Common myeloid progenitor, CD34-positive (primary cell): ENCODE measurements around the gene TBC1D9.

Source experiments
- CTCF ChIA-PET: fragments of 350-600 bp; sonication (Branson Sonifier 250); formaldehyde crosslinking; loops from one replicate; lab custom pipeline; 2021; ENCODE audit warnings: antibody characterized with exemption; lab: Charles Lee
- POLR2A ChIA-PET: fragments of 350-600 bp; sonication (Branson Sonifier 250); formaldehyde crosslinking; loops from one replicate; lab custom pipeline; 2021; ENCODE audit warnings: antibody characterized with exemption; lab: Charles Lee
- DNase-seq, 3 donors: peaks; one replicate each; pipeline versions ENCODE4 v3.0.0 to v3.0.0-alpha.2; 2013
- H3K27ac ChIP-seq, 2 experiments: 1 replicate in 1 of 2; 2 replicates in 1 of 2; pipeline ENCODE4 v1.7.0; 2013; ENCODE audit warnings: inconsistent platforms in 2 of 2, low read length in 2 of 2, mild to moderate bottlenecking in 2 of 2, low read depth in 1 of 2, moderate library complexity in 1 of 2; ENCODE audit not compliant: severe bottlenecking in 2 of 2, insufficient read depth in 1 of 2, poor library complexity in 1 of 2
- H3K27me3 ChIP-seq, 5 experiments: replicated peaks in 2 of 5; 1 replicate in 3 of 5; 2 replicates in 2 of 5; pipeline versions ENCODE4 v1.6.1 to v1.7.0; 2013; ENCODE audit warnings: low read length in 4 of 5, mild to moderate bottlenecking in 2 of 5, moderate library complexity in 2 of 5, inconsistent platforms in 1 of 5; ENCODE audit not compliant: insufficient read depth in 5 of 5, control insufficient read depth in 4 of 5
- H3K36me3 ChIP-seq, 4 experiments: 1 replicate in 2 of 4; 2 replicates in 2 of 4; pipeline versions ENCODE4 v1.6.1 to v1.7.0; 2013; ENCODE audit warnings: low read length in 3 of 4, control low read depth in 1 of 4, mild to moderate bottlenecking in 1 of 4; ENCODE audit not compliant: control insufficient read depth in 4 of 4, insufficient read depth in 4 of 4
- H3K4me1 ChIP-seq, 4 experiments: 1 replicate in 3 of 4; 2 replicates in 1 of 4; pipeline versions ENCODE4 v1.6.1 to v1.7.1; 2013; ENCODE audit warnings: low read length in 3 of 4, mild to moderate bottlenecking in 3 of 4, control low read depth in 1 of 4, inconsistent platforms in 1 of 4, moderate library complexity in 1 of 4; ENCODE audit not compliant: control insufficient read depth in 4 of 4, insufficient read depth in 4 of 4; ENCODE audit errors: control extremely low read depth in 1 of 4
- H3K4me3 ChIP-seq, 7 experiments: 1 replicate in 4 of 7; 2 replicates in 3 of 7; pipeline versions ENCODE4 v1.5.1 to v1.7.0; 2013; ENCODE audit warnings: mild to moderate bottlenecking in 7 of 7, low read length in 6 of 7, moderate library complexity in 6 of 7, inconsistent platforms in 2 of 7, low read depth in 2 of 7, control low read depth in 1 of 7; ENCODE audit not compliant: insufficient read depth in 4 of 7, control insufficient read depth in 1 of 7; ENCODE audit errors: extremely low read depth in 1 of 7
- H3K9me3 ChIP-seq, 5 experiments: 1 replicate in 4 of 5; 2 replicates in 1 of 5; pipeline versions ENCODE4 v1.6.1 to v1.7.1; 2013; ENCODE audit warnings: low read length in 4 of 5, mild to moderate bottlenecking in 2 of 5, inconsistent platforms in 1 of 5, low read depth in 1 of 5, moderate library complexity in 1 of 5; ENCODE audit not compliant: control insufficient read depth in 4 of 5, insufficient read depth in 2 of 5; ENCODE audit errors: control extremely low read depth in 1 of 5
- WGBS: methylation state at CpG from one replicate; pipeline ENCODE4 v1.1.5; 2013; ENCODE audit not compliant: insufficient coverage; 5-methylcytosine and 5-hydroxymethylcytosine counted together

The TBC1D9 gene

GRCh38 chr4:140600408-140600807 lies 155.8 kb downstream of the TBC1D9 start:
- WGBS, result 99% methylated on average over 8 of the region's 8 CpGs
- no peaks in the 10 kb centered on the region for H3K36me3 ChIP-seq
- H3K27me3 ChIP-seq, result no peaks in the 10 kb centered on the region
- CTCF ChIA-PET, result interaction anchor here (1.3 to 2.6 kb wide), 3 partner anchors 8 to 17 kb away, joined by 4 to 7 read pairs (median 5); no protein-coding TSS in a partner anchor
- H3K9me3 ChIP-seq, result no peaks in the 10 kb centered on the region
- no peak overlapping the region for H3K4me3 ChIP-seq
- DNase-seq, result no peak
- POLR2A ChIA-PET, result no interaction called here
- H3K27ac ChIP-seq, result no peak overlapping the region
- no peaks in the 10 kb centered on the region for H3K4me1 ChIP-seq

- Histone ChIP-seq H3K4me1 (no peaks in the 10 kb centered on the region), H3K4me3 (no peak overlapping the region), H3K27me3 (no peaks in the 10 kb centered on the region), H3K36me3 (no peaks in the 10 kb centered on the region), H3K9me3 (peaks cover 0 to 2% (median 0%) of the 10 kb centered on the region in 5 experiments), H3K27ac (no peak overlapping the region)
- no CpG with 5 or more reads among the region's 1 CpG for WGBS
- POLR2A ChIA-PET, result no interaction called here
- peak; percentile 7 to 43 (median 41) for DNase-seq
- CTCF ChIA-PET, result interaction anchor here (0.6 to 1.0 kb wide), 3 partner anchors 10 to 15 kb away, joined by 3 to 5 read pairs (median 3); no protein-coding TSS in a partner anchor
Observed at GRCh38 chr4:140595065-140595464, 161.1 kb downstream of the TBC1D9 start.

GRCh38 chr4:140584439-140584838 lies 171.7 kb downstream of the TBC1D9 start:
- no CpG with 5 or more reads among the region's 1 CpG for WGBS
- CTCF ChIA-PET, result interaction anchor here (1.1 to 1.8 kb wide), 3 partner anchors 11 to 43 kb away, joined by 3 to 5 read pairs (median 3); no protein-coding TSS in a partner anchor
- POLR2A ChIA-PET, result no interaction called here
- no peak overlapping the region for H3K27ac ChIP-seq
- H3K4me1 ChIP-seq, result no peaks in the 10 kb centered on the region
- peaks cover 7 to 17% (median 8%) of the 10 kb centered on the region in 5 experiments for H3K27me3 ChIP-seq
- no peak overlapping the region for H3K4me3 ChIP-seq
- H3K36me3 ChIP-seq, result no peaks in the 10 kb centered on the region
- DNase-seq, result no peak
- no peaks in the 10 kb centered on the region for H3K9me3 ChIP-seq

- no peak overlapping the region for H3K4me3 ChIP-seq
- no peak for DNase-seq
- H3K9me3 ChIP-seq, result no peaks in the 10 kb centered on the region
- 100% methylated on average over 2 of the region's 3 CpGs for WGBS
- peaks cover 0 to 3% (median under 1%) of the 10 kb centered on the region in 4 experiments for H3K4me1 ChIP-seq
- POLR2A ChIA-PET, result no interaction called here
- CTCF ChIA-PET, result interaction anchor here (0.7 kb wide), 1 partner anchor 66 kb away, joined by 3 read pairs; no protein-coding TSS in a partner anchor
- H3K36me3 ChIP-seq, result no peaks in the 10 kb centered on the region
- H3K27me3 ChIP-seq, result peaks cover 7 to 45% (median 22%) of the 10 kb centered on the region in 5 experiments
- no peak overlapping the region for H3K27ac ChIP-seq
Observed at GRCh38 chr4:140581078-140581477, 175.1 kb downstream of the TBC1D9 start.

GRCh38 chr4:140579278-140579677 lies 176.9 kb downstream of the TBC1D9 start:
- ChIA-PET CTCF (no interaction called here), POLR2A (no interaction called here)
- H3K36me3 ChIP-seq, result no peaks in the 10 kb centered on the region
- DNase-seq, result peak in 1 of 3 donors; percentile 15
- H3K9me3 ChIP-seq, result no peaks in the 10 kb centered on the region
- 12% methylated on average over 20 of the region's 27 CpGs for WGBS
- peaks cover 0 to 3% (median under 1%) of the 10 kb centered on the region in 4 experiments for H3K4me1 ChIP-seq
- H3K4me3 ChIP-seq, result no peak overlapping the region
- H3K27me3 ChIP-seq, result peaks cover 7 to 46% (median 22%) of the 10 kb centered on the region in 5 experiments
- no peak overlapping the region for H3K27ac ChIP-seq

GRCh38 chr4:140575489-140575888 lies 180.7 kb downstream of the TBC1D9 start:
- ChIA-PET POLR2A (no interaction called here), CTCF (interaction anchor here (1.1 kb wide), 1 partner anchor 43 kb away, joined by 3 read pairs; no protein-coding TSS in a partner anchor)
- H3K36me3 ChIP-seq, result no peaks in the 10 kb centered on the region
- DNase-seq, result no peak
- H3K4me3 ChIP-seq, result no peak overlapping the region
- H3K27me3 ChIP-seq, result peaks cover 14 to 61% (median 22%) of the 10 kb centered on the region in 5 experiments
- H3K9me3 ChIP-seq, result peaks cover 2 to 14% (median 7%) of the 10 kb centered on the region in 5 experiments
- H3K4me1 ChIP-seq, result peaks cover 0 to 3% (median under 1%) of the 10 kb centered on the region in 4 experiments
- H3K27ac ChIP-seq, result no peak overlapping the region
- 95% methylated on average over 3 of the region's 4 CpGs for WGBS

- POLR2A ChIA-PET, result interaction anchor here (0.6 kb wide), 1 partner anchor 42 kb away, joined by 3 read pairs; no protein-coding TSS in a partner anchor
- Histone ChIP-seq H3K4me3 (no peak overlapping the region), H3K36me3 (no peaks in the 10 kb centered on the region), H3K27ac (no peak overlapping the region), H3K9me3 (peaks cover 2 to 16% (median 7%) of the 10 kb centered on the region in 5 experiments), H3K27me3 (peaks cover 16 to 62% (median 39%) of the 10 kb centered on the region in 5 experiments), H3K4me1 (peaks cover 10 to 25% (median 20%) of the 10 kb centered on the region in 4 experiments)
- no peak for DNase-seq
- CTCF ChIA-PET, result no interaction called here
- 100% methylated on average over 1 of the region's 2 CpGs for WGBS
Observed at GRCh38 chr4:140571620-140572019, 184.6 kb downstream of the TBC1D9 start.
